Uterus (tissue), 2 donors: ENCODE results near the gene REV1.

Source experiments
- CTCF ChIP-seq, 4 experiments: fragments of 200-600 bp in 2 of 4; fragments of 450-650 bp in 2 of 4; sonication (generic) in 2 of 4; IDR thresholded peaks; one replicate each; pipeline ENCODE4 v1.5.1; 2016 to 2019; ENCODE audit warnings: antibody characterized with exemption in 4 of 4, mild to moderate bottlenecking in 2 of 4, moderate library complexity in 1 of 4
- POLR2A ChIP-seq, 2 donors: fragments of 450-650 bp; IDR thresholded peaks; one replicate each; pipeline ENCODE4 v1.6.1; 2016; ENCODE audit warnings: antibody characterized with exemption in 2 of 2, mild to moderate bottlenecking in 1 of 2, moderate library complexity in 1 of 2

GRCh38 chr2:99382143-99382542 lies 107.7 kb downstream of the REV1 start:
- no peak for TF ChIP-seq CTCF (IDR thresholded peaks at IDR 0.05)
- TF ChIP-seq POLR2A (IDR thresholded peaks at IDR 0.05), result no peak
